Measurements from ENCODE around the gene GDF15.

GRCh38 chr19:18390065-18390907 is 4.3 kb downstream of the GDF15 start:
- TF ChIP-seq, protein P1, sequence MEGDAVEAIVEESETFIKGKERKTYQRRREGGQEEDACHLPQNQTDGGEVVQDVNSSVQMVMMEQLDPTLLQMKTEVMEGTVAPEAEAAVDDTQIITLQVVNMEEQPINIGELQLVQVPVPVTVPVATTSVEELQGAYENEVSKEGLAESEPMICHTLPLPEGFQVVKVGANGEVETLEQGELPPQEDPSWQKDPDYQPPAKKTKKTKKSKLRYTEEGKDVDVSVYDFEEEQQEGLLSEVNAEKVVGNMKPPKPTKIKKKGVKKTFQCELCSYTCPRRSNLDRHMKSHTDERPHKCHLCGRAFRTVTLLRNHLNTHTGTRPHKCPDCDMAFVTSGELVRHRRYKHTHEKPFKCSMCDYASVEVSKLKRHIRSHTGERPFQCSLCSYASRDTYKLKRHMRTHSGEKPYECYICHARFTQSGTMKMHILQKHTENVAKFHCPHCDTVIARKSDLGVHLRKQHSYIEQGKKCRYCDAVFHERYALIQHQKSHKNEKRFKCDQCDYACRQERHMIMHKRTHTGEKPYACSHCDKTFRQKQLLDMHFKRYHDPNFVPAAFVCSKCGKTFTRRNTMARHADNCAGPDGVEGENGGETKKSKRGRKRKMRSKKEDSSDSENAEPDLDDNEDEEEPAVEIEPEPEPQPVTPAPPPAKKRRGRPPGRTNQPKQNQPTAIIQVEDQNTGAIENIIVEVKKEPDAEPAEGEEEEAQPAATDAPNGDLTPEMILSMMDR (optimal IDR thresholded peaks at IDR 0.05 in 1 of 3, IDR thresholded peaks at IDR 0.05 in 1 of 3, conservative IDR thresholded peaks at IDR 0.05 in 1 of 3; ENCODE audit: extremely low read depth in 1 of 3, insufficient read depth in 2 of 3, low read length in 3 of 3): no peak
- TF ChIP-seq EZH2 (IDR thresholded peaks at IDR 0.05; ENCODE audit: low read length): no peak

Measured in keratinocyte (primary cell).